T-helper 22 cell (primary cell): ENCODE results near the gene DIS3L2.
"Not testable (repeated sequence)": the region's sequence is repeated elsewhere in the genome, so short reads cannot be mapped to it uniquely, and the experiment has no call there.

Experiments
- DNase-seq: peaks from one replicate; pipeline ENCODE4 v3.0.0-alpha.2; 2020; ENCODE audit warnings: low read depth

DIS3L2 gene

GRCh38 chr2:232332940-232333259 is 371.4 kb downstream of the DIS3L2 start:
- DNase-seq: no peak

DNA sequence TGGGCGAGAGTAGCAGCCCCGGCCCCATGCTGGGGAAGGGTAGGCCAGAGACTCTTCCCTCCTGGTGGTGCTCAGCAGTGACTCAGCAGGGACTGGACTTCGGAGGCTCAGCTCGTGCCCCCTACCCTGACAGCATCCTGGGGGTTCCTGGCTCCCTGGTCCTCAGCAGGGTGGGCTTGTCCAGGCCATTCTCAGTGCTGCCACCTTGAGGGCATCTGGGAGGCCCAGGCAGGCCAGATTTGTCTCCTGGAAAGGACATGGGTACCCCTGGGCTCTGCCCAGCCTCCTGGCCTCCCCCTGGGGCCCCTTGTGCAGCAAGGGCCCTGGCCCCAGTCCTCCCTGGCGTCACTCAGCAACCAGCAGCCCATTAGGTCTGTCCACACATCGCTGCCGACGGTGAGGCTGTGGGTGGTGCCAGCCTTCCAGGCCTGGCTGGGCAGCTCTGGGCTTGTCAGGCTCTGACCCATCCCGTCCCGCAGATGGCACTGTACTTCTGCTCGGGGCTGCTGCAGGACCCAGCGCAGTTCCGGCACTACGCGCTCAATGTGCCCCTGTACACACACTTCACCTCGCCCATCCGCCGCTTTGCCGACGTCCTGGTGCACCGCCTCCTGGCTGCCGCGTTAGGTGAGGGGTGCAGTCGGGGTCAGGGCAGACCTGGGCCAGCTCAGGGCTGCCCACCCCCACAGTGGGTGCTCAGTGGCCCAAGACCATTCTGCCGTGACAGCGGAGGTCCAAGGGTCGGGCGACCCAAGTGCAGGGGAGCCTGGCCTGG is 372.0 kb downstream of the DIS3L2 start:
- DNase-seq: no peak

DNA sequence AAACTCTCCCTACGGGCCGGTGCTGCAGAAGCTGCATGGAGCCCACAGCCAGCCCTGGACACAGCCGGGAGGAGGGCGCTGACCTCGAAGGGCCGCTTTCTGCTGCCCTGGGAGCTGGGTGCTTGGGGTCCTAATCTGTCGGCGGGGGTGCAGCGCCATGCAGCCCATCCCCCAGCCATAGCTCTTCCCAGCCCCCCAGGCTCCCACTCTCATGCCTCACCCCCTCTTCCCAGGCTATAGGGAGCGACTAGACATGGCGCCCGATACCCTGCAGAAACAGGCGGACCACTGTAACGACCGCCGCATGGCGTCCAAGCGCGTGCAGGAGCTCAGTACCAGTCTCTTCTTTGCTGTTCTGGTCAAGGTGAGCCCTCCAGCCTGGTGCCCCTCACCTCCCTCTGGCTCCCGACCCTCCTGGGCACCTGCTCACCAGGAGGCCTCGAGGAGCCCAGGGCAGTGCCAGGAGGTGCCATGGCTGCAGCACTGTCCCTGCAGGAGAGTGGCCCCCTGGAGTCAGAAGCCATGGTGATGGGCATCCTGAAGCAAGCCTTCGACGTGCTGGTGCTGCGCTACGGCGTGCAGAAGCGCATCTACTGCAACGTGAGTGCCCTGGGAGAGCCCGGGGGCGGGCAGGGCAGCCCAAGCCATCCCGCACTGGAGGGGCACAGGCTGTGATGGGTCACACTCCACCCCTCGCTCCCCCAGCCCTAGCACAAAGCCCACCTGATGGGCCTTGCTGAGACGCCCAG is 372.8 kb downstream of the DIS3L2 start:
- DNase-seq: not testable (repeated sequence)

GRCh38 chr2:232334885-232335205 is 373.3 kb downstream of the DIS3L2 start:
- DNase-seq: not testable (repeated sequence)

DNA sequence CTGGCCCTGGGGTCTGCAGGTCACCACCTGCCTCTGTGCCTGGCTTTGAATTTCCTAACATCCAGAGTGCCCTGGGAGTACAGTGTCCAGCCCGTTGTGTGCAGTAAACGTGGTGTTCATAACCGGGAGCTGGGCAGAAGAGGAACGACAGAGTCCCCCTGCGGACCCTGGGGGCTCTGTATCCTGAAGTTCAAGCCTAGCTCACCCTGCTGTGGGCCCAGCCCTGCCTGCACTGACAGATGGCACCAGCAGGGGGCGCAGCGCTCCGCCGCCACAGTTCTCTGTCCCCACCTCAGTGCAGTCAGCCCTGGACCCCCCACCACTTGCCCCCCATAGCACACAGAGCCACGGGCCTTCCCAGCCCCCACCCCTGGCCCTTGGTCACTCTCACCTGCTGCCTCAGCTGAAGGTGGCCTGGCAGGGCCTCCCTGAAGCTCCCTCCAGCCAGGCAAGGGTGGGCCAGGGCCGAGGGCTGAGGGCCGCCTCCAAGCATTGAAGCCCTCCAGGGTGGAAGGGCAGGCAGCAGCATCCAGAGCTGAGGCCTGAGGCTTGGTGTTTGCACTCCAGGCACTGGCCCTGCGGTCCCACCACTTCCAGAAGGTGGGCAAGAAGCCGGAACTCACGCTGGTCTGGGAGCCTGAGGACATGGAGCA is 373.8 kb downstream of the DIS3L2 start:
- DNase-seq: not testable (repeated sequence)

DNA sequence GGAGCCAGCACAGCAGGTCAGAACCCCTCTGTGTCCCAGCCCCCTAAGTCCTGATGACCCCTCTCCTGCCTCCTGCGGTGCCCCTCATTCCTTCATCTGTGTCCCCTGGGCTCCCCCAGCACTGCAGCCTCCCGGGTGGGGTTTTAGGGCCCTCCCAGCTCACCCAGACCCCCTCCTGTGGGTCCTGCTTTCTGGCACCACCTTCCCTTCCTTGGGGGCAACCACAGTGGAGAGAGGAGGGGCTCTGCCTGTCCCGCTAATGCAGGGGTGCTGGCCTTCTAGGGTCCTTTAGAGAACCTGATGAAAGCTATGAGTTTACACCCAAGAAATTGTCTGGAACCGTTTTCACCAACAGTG is 374.3 kb downstream of the DIS3L2 start:
- no peak for DNase-seq

GRCh38 chr2:232336241-232336736 is 374.8 kb downstream of the DIS3L2 start:
- no peak for DNase-seq

- no peak for DNase-seq
These were observed 375.6 kb downstream of the DIS3L2 start for GRCh38 chr2:232336981-232337720.

DNA sequence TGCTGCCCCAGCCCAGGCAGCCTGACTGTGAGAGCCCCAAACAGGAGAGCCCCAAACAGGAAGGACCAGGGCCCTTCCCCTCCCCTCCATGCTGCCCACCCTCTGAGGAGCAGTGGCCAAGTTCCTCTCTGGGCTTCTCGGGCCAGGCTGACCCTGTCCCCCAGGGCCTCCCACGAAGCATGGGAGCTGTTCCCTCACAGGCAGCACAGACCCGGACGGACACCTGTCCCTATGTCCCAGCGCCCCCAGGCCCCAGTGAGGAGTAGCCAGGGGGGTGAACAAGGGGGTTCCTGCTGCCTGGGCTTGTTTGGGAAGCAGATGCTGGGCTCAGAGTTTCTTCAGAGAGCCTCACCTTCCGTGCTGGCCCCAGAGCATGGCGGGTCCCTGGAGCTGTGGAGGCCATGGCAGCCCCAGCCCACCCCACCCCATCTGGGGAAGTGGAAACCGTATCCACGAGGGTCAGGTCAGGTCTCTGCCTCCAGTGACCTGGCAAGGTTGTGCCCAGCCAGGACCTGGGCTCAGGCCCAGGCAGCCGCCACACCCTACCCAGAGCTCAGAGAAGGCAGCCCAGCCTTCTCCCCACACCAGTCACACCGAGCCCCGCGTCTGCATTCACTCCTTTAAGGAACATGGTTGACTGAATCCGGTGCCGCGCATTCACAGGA is 376.7 kb downstream of the DIS3L2 start:
- not testable (repeated sequence) for DNase-seq

GRCh38 chr2:232338759-232339106 is 377.2 kb downstream of the DIS3L2 start:
- no peak for DNase-seq

GRCh38 chr2:232339121-232340081 is 377.9 kb downstream of the DIS3L2 start:
- DNase-seq: no peak

- DNase-seq: no peak
These were observed 378.8 kb downstream of the DIS3L2 start for GRCh38 chr2:232340171-232340935.

DNA sequence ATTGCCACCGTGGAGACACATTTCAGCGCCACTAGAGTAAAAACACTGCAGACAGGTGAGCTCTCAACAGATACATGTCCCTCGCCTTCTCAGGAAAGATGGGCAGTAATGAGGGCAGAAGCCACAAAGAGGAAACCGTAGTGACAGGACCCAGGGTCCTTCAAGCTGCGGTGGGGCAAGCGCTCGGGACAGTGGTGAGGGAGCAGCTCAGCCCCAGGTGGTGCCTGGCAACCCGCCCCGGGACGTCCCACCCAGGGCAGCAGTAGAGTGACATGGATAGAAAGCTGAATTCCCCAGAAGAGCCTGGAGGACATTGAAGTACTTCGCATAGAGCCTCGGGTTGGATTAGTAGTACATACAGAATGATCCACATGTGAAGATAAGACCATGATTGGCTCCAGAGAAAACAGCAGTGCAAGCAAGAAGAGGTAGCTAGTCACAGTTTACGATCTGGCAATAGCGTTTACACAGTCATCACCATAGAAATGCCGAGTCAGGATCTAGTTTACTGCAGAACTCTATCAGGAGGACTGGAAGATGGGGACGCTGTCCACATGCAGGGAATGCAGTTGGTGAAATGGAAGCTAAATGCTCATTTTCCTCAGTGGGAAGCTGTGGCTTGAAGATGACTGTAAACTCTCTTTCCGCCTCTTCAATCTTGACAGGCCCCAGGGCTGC is 379.7 kb downstream of the DIS3L2 start:
- DNase-seq: no peak

GRCh38 chr2:232341739-232342126 is 380.2 kb downstream of the DIS3L2 start:
- no peak for DNase-seq

DNA sequence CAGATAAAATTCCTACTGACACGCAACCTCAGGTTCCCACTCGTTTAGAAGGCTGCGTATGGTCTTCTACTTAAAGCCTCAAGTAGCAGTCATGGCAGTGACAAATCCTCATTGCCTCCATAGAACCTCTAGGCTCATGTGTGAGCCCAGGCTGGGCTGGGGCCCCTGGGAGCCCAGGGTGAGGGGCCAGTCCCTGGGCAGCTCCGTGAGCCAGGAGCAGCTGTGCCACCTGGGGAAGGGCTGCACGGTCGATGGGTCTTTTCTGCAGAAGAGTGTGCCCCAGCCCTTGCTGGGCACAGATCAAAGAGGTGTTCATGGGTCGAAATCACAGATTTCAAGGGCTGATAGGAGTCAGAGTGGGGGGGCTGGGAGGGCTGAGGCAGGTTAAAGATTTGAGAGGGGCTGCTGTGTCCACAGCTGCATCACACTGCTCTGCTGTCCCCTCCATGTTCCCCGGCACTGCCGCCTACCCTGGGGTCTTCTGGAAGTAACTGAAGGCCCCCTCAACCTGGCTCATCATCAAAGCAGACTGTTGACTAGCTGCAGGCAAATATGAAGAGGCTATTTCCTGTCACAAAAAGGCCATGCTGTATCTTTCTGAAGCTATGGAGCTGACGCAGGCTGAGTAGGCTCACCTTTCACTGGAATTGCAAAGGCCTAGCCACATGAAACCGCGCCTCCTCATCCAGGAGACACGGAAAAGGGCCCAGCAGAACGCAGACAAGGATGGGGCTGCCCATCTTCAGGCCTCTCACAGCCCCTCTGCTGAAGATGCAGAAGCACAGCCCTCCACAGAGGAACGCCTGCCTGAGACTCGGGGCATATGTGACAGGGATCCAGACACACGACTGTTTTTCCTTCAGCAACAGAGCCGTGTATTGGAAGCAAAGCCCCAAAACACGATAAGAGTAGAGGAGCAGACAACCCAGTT is 381.4 kb downstream of the DIS3L2 start:
- DNase-seq: no peak

DNA sequence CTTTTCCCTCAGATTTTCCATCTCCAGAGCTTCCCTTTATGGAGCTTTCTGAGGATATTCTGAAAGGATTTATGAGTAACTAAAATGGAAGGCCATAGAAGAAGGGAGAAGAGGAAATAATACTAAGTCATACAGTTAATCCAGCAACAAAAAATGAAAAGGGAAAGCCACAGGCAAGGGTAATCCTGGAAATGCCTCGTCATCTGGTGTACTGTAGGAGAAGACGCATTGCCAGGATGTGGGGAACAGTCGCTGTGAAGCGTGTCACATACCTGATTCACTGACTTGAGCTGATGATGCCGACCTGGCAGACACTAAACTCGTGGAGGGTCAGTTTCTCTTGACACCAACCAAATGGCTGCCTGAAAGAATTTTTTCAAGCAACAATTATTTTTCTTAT is 382.3 kb downstream of the DIS3L2 start:
- no peak for DNase-seq

DNA sequence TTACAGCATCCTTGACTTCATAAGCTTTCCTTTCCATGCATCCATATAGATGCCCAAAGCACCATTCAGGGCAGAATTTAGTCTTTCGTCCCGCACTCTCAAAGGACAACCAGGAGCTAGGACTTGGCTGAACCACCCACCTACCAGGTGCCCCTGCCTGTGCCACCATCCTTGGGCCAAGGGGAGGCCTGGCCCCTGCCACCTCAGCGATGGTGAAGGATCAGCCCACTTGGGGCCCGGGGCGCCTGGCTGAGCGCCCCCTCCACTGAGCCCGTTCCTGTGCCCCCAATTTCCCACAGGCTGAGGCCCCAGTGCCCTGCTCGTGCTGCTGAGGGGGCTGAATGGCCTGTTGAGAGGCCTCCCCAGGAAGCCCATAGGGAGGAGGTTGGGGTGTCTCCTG is 383.7 kb downstream of the DIS3L2 start:
- DNase-seq: no peak

DNA sequence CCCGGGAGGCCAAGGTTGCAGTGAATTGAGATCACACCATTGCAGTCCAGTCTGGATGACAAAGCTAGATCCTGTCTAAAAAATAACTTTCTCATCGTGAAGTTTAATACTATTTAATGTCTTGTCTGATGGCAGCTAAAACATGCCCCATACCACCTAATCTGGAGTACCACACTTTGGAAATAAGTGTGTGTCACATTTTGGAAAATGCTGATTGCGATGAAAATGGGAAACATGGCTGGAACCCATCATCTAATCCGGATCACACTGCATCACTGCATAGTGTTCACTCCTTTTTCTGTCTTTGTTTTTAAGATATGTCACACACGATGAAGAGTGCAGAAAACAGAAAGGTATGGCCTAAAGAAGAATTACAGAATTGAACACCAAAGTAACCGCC is 385.9 kb downstream of the DIS3L2 start:
- DNase-seq: no peak
